ENCODE measurements around the gene SPIB. TPM values are rescaled to one million over a fixed set of nuclear protein-coding genes. Genes with fewer than 3 reads are reported as not detected.

Gene SPIB
- total and polyA plus RNA-seq, 7 donors: 3.0 to 58.1 (median 33.7) TPM; not detected in 3

- no peak for DNase-seq
- intact Hi-C loops (cut with DNase I): no loop called here
- peaks cover 0 to 9% (median 3%) of the 10 kb centered on the region in 3 donors for H3K27me3 ChIP-seq
- no peak overlapping the region for H3K27ac ChIP-seq
- H3K4me1 ChIP-seq: no peaks in the 10 kb centered on the region
- TF ChIP-seq POLR2A (IDR thresholded peaks at IDR 0.05): no peak
- TF ChIP-seq POLR2AphosphoS5 (IDR thresholded peaks at IDR 0.05): no peak
- no peak for TF ChIP-seq CTCF (IDR thresholded peaks at IDR 0.05)
- no peak for TF ChIP-seq EP300 (IDR thresholded peaks at IDR 0.05)
- no peak overlapping the region for H3K4me3 ChIP-seq
- WGBS, 2 donors: 94 to 97% methylated on average over 10 of the region's 10 CpGs
- H3K9me3 ChIP-seq: no peaks in the 10 kb centered on the region
- no peaks in the 10 kb centered on the region for H3K36me3 ChIP-seq
Measured at GRCh38 chr19:50447750-50448149, 29.0 kb downstream of the SPIB start.

GRCh38 chr19:50449236-50449899 is 30.6 kb downstream of the SPIB start:
- peaks cover 0 to 9% (median 3%) of the 10 kb centered on the region in 3 donors for H3K27me3 ChIP-seq
- no peak overlapping the region for H3K4me3 ChIP-seq
- H3K36me3 ChIP-seq: no peaks in the 10 kb centered on the region
- intact Hi-C loops (cut with DNase I): no loop called here
- no peak for DNase-seq
- TF ChIP-seq POLR2AphosphoS5 (IDR thresholded peaks at IDR 0.05) (no peak), CTCF (IDR thresholded peaks at IDR 0.05) (no peak), POLR2A (IDR thresholded peaks at IDR 0.05) (no peak), EP300 (IDR thresholded peaks at IDR 0.05) (no peak)
- 59 to 81% methylated on average over 14 of the region's 14 CpGs for WGBS, 2 donors
- H3K4me1 ChIP-seq: no peaks in the 10 kb centered on the region
- H3K27ac ChIP-seq: no peak overlapping the region
- no peaks in the 10 kb centered on the region for H3K9me3 ChIP-seq

DNA sequence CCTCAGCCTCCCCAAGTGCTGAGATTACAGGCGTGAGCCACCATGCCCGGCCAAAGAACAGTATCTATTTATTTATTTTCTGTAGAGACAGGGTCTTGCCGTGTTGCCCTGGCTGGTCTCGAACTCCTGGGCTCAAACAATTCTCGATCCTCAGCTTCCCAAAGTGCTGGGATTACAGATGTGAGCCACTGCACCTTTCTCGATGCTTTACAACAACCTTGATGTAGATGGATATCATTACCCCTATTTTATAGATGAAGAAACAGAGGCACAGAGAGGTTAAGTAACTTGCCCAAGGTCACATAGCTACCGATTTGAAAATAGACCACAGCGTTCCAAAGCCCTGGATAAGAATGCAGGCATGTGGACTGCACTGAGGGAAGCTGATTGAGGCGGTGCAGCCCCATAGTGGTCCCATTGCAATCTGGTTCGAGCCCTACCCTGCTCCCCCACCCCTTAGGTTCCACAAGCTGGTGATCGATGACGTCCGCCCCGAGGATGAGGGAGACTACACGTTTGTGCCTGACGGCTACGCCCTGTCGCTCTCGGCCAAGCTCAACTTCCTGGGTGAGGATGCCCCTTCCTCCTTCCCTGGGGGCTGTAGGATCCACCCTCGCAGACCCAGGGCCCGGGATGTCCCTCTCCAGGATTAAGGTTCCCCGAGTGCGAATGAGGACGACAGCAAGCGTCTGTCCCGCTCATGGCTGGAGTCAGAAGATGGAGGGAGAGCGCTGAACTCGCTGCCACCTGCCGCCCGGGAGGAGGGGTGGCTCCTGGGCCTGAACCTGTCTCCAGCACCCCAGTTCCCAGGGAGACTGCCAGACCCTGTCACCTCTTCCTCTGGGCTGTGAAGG is 31.9 kb downstream of the SPIB start:
- intact Hi-C loops (cut with DNase I): no loop called here
- Histone ChIP-seq H3K9me3 (no peaks in the 10 kb centered on the region), H3K36me3 (no peaks in the 10 kb centered on the region), H3K27me3 (peaks cover 0 to 9% (median 3%) of the 10 kb centered on the region in 3 donors), H3K27ac (no peak overlapping the region), H3K4me3 (no peak overlapping the region), H3K4me1 (no peaks in the 10 kb centered on the region)
- TF ChIP-seq EP300 (IDR thresholded peaks at IDR 0.05) (no peak), CTCF (IDR thresholded peaks at IDR 0.05) (no peak), POLR2A (IDR thresholded peaks at IDR 0.05) (no peak), POLR2AphosphoS5 (IDR thresholded peaks at IDR 0.05) (no peak)
- WGBS, 2 donors: 55 to 59% methylated on average over 30 of the region's 30 CpGs
- DNase-seq: no peak

DNA sequence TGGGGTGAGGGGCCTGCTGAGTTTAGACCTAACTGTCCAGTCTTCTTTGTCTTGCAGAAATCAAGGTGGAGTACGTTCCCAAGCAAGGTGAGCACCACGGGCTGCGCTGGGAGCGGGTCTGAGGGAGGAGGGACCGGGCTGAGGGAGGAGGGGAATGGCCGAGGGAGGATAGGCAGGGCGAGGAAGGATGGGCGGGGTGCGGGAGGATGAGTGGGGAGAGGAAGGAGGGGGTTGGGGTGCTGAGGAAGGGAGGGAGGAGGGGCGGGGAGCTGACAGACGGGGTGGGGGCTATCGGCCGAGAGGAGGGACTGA is 32.4 kb downstream of the SPIB start:
- Histone ChIP-seq H3K27ac (no peak overlapping the region), H3K9me3 (no peaks in the 10 kb centered on the region), H3K4me3 (no peak overlapping the region), H3K27me3 (peaks cover 0 to 9% (median 3%) of the 10 kb centered on the region in 3 donors), H3K36me3 (no peaks in the 10 kb centered on the region), H3K4me1 (no peaks in the 10 kb centered on the region)
- no peak for TF ChIP-seq CTCF (IDR thresholded peaks at IDR 0.05)
- no peak for TF ChIP-seq POLR2A (IDR thresholded peaks at IDR 0.05)
- TF ChIP-seq EP300 (IDR thresholded peaks at IDR 0.05): no peak
- TF ChIP-seq POLR2AphosphoS5 (IDR thresholded peaks at IDR 0.05): no peak
- intact Hi-C loops (cut with DNase I): no loop called here
- DNase-seq: no peak
- 41% methylated on average over 13 of the region's 13 CpGs for WGBS, 2 donors

Measured in sigmoid colon (tissue), 7 donors.